Activated CD8-positive, alpha-beta T cell treated with anti-CD3 and anti-CD28 coated beads, Interleukin-2, amount 10 ng/mL, durations not matched to agents 7 days and 5 days (primary cell): ENCODE results near the gene PPP4C. TPM values are rescaled to one million over a fixed set of nuclear protein-coding genes. Genes with fewer than 3 reads are reported as not detected.

Experiments used
- ATAC-seq: fragments of 150-1000 bp; cut with Tn5 transposase; one replicate; pipeline ENCODE4 v1.10.0; 2021; ENCODE audit warnings: moderate library complexity
- CTCF ChIA-PET: fragments of 350-600 bp; sonication (Branson Sonifier 250); formaldehyde crosslinking; loops from one replicate; lab custom pipeline; 2021; ENCODE audit warnings: antibody characterized with exemption; lab: Charles Lee
- POLR2A ChIA-PET: fragments of 350-600 bp; sonication (Branson Sonifier 250); formaldehyde crosslinking; loops from one replicate; lab custom pipeline; 2021; ENCODE audit warnings: antibody characterized with exemption; lab: Charles Lee
- DNase-seq: peaks from one replicate; pipeline ENCODE4 v3.0.0-alpha.2; 2020
- H3K27ac Mint-ChIP-seq: one replicate; pipeline ENCODE4 v1.8.0; 2021; ENCODE audit warnings: mild to moderate bottlenecking, mixed read lengths
- H3K27me3 Mint-ChIP-seq: one replicate; pipeline ENCODE4 v1.8.0; 2021; ENCODE audit warnings: low read depth, mixed read lengths
- H3K36me3 Mint-ChIP-seq: one replicate; pipeline ENCODE4 v1.8.0; 2021; ENCODE audit warnings: low read depth, mixed read lengths
- H3K4me1 Mint-ChIP-seq: one replicate; pipeline ENCODE4 v1.8.0; 2021; ENCODE audit warnings: low read depth, mixed read lengths
- H3K4me3 Mint-ChIP-seq: one replicate; pipeline ENCODE4 v1.8.0; 2021; ENCODE audit warnings: mild to moderate bottlenecking, mixed read lengths
- H3K9me3 Mint-ChIP-seq: one replicate; pipeline ENCODE4 v1.8.0; 2022; ENCODE audit warnings: mixed read lengths; ENCODE audit not compliant: insufficient read depth
- total RNA-seq, 2 experiments: library from RNA; stranded (reverse); gene quantifications; one replicate each; pipeline ENCODE4 v1.2.3, GENCODE V29; 2021

Gene PPP4C
- 100 to 1,000 TPM; 157 TPM for total RNA-seq

DNA sequence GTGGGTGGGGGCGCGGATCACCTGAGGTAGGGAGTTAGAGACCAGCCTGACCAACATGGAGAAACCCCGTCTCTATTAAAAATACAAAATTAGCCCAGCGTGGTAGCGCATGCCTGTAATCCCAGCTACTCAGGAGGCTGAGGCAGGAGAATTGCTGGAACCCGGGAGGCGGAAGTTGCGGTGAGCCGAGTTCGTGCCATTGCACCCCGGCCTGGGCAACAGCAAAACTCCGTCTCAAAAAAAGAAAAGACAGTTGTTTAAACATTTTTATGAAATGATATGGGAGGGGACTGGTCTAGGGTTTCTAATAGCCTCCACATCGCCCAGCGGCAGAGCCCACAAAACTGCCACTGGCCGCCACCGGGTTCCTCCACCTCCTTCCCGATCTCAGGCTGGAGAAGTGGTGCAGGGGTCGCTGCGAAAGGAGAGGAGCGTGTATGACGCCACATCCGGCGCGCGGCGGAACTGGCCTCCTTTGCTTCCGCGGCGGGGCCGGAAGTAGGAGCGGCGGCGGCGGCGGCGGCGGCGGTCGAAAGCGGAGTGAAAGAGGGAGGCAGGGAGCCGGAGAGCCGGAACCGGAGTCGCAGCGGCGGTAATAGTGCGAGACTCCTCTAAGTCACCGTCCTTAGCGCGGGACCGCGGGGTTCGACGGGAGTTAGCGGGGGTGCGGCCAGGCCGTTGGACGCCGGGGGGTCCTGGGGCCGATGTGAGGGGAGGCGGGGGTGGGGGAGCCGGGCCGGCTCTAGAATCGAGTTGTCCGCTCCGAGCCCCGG, at the start of gene PPP4C:
TSS of gene PPP4C (plus strand) at position 492 of the 773 bp plus-strand sequence. CDS start 384 bp downstream, outside the sequence.
- Mint-ChIP-seq H3K36me3 (peaks cover 63% of the 10 kb centered on the region), H3K4me1 (peaks cover 42% of the 10 kb centered on the region), H3K9me3 (no peaks in the 10 kb centered on the region), H3K4me3 (peak within 1 kb of the TSS; percentile 93), H3K27ac (peak within 1 kb of the TSS; percentile 98), H3K27me3 (no peaks in the 10 kb centered on the region)
- peak; percentile 85 for ATAC-seq
- peak; percentile 95 for DNase-seq
- ChIA-PET CTCF (interaction anchor here (1.0 to 4.7 kb wide), 6 partner anchors 9 to 334 kb away, joined by 3 to 62 read pairs (median 6); partner anchors contain the start of genes ALDOA and TBX6), POLR2A (interaction anchor here (0.6 to 4.4 kb wide), 9 partner anchors 9 to 110 kb away, joined by 3 to 41 read pairs (median 5); partner anchors contain the start of genes ALDOA, CORO1A and TBX6)

DNA sequence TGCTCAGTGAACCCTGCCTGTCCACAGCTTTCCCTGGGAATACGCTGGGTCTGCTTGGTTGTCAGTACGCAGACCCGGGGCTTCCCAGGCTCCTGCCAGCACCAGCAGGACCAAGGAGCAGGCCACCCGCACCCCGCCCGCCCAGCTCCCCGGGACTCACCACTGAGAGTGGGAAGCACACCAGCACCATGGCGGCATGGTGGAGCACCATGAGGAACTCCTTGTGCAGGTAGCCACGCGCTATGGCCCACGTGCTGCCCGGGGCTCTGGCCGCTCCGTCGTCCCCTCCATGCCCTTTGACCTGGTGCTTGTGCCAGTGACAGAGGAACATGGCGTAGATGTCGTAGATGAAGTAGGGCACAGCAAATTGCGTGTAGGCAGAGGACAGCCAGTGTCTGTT, 49.3 kb upstream of the PPP4C start:
- CTCF ChIA-PET = no interaction called here
- Mint-ChIP-seq H3K4me1 (peaks cover 10% of the 10 kb centered on the region), H3K4me3 (no peak overlapping the region), H3K9me3 (no peaks in the 10 kb centered on the region), H3K27me3 (peaks cover 26% of the 10 kb centered on the region), H3K36me3 (no peaks in the 10 kb centered on the region), H3K27ac (no peak overlapping the region)
- ATAC-seq = no peak
- POLR2A ChIA-PET = no interaction called here
- DNase-seq = no peak

DNA sequence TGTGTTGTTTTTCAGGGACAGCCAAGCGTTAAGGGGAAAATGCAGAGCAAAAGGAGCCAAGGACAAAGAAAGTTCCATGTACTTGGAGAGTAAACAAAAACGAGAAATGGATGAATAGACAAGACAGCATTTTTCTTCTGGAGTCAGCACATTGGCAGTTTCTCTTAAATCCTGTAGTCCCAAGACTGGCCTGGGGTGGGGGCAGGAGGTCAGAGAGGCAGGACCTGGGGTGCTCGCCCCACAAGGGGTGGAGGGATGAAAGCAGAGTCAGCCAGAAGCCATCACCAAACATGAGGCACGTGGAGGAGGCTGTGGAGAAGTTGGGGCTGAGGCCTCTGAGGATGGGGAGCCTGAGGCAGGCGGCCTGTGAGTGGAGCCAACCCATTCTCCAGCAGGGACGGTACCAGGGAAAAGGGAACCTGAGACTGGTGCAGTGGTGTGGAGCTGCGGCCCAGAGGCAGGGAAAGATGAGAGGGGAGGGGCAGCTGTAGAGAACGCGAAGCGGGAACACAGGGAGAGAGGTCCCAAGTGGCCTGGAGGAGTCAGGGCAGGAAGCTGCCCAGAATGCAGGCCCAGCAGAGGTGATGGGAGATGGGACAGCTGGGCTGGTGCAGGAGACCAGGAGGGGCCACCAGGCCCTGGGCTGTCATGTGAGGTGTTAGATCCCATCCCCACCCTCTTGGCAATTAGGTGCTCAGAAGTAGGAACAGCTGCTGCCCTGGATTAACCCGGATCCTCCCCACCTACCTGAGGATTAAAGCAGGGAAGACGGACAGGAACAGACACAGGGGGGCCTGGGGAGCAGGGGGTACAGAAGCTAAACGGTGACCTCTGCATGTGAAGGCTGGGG, 48.0 kb upstream of the PPP4C start:
- H3K4me1 Mint-ChIP-seq = peaks cover 11% of the 10 kb centered on the region
- H3K27me3 Mint-ChIP-seq = peaks cover 35% of the 10 kb centered on the region
- ATAC-seq = no peak
- CTCF ChIA-PET = no interaction called here
- H3K36me3 Mint-ChIP-seq = no peaks in the 10 kb centered on the region
- H3K27ac Mint-ChIP-seq = no peak overlapping the region
- POLR2A ChIA-PET = interaction anchor here (1.0 kb wide), 1 partner anchor 179 kb away, joined by 3 read pairs; no protein-coding TSS in a partner anchor
- no peaks in the 10 kb centered on the region for H3K9me3 Mint-ChIP-seq
- DNase-seq = no peak
- no peak overlapping the region for H3K4me3 Mint-ChIP-seq

DNA sequence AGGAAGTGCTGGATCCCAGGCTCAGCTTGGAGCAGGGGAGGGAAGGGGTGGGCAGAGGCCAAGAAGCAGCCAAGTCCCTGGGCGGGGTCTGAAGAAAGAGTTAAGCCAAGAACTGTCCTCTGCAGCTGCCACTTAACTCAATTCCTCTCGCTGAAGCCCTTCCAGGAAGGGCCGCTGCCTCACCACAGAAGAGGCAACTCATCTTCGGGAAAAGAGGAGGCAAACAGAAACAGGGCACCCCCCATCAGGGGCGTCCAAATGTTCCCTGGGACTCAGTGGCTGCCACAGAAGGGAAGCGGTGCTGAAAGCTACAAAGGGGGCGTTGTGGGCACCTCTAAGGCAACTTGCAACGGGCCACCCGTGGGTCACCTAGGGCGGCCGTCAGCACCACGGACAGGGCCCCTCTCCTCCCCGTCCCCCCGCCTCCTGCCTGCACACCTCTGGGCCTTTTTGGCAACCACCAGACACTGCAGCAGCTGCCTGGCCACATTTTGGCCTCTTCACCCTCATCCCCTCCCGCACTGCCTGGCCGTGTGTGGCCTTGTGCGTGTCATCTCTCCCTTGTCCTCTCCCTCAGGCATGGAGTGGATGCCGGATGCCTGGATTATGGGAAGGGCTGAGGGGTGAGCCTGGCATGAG, 47.2 kb upstream of the PPP4C start:
- peak; percentile 59 for ATAC-seq
- H3K9me3 Mint-ChIP-seq = no peaks in the 10 kb centered on the region
- H3K27me3 Mint-ChIP-seq = peaks cover 35% of the 10 kb centered on the region
- H3K4me1 Mint-ChIP-seq = peaks cover 11% of the 10 kb centered on the region
- H3K4me3 Mint-ChIP-seq = no peak overlapping the region
- CTCF ChIA-PET = no interaction called here
- H3K36me3 Mint-ChIP-seq = no peaks in the 10 kb centered on the region
- peak; percentile 61 for DNase-seq
- H3K27ac Mint-ChIP-seq = no peak overlapping the region
- POLR2A ChIA-PET = interaction anchor here (1.0 kb wide), 1 partner anchor 180 kb away, joined by 3 read pairs; no protein-coding TSS in a partner anchor

DNA sequence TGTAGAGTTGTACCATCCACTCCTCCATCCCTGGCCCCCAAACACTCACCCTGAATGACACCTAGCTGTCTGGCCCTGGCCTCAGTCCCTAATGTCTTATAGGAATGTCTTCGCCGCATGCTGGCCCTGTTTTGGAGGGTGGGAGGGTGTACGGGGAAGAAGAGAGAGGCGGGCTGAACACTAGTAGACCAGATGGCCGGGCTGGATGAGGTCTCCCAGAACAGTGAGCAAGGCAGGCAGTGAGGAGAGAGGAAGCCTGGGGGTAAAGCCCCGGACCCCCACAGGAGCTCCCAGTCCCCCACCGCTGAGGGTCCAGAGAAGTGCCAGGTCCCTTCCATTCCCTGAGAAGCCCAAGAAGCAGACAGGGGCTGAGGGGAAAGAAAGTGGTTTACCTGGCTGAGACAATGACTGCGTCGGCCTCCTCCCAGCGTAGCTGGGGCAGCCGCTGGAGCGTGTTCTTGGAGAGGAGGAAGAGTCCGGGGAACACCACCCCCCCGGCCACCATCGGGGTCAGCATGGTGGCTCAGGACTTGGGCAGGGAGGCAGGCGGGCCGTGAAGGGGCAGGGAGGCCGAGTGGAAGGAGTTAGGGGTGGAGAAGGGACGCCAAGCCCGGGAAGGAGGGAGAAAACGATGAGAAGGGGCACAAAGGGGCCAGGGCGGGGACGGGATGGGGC, 45.6 kb upstream of the PPP4C start:
- Mint-ChIP-seq H3K4me3 (no peak overlapping the region), H3K36me3 (no peaks in the 10 kb centered on the region), H3K9me3 (no peaks in the 10 kb centered on the region), H3K27ac (no peak overlapping the region), H3K27me3 (peaks cover 39% of the 10 kb centered on the region), H3K4me1 (peaks cover 12% of the 10 kb centered on the region)
- DNase-seq (no peak), ATAC-seq (no peak)
- ChIA-PET CTCF (interaction anchor here (3.4 kb wide), 1 partner anchor 12 kb away, joined by 44 read pairs; no protein-coding TSS in a partner anchor), POLR2A (no interaction called here)

DNA sequence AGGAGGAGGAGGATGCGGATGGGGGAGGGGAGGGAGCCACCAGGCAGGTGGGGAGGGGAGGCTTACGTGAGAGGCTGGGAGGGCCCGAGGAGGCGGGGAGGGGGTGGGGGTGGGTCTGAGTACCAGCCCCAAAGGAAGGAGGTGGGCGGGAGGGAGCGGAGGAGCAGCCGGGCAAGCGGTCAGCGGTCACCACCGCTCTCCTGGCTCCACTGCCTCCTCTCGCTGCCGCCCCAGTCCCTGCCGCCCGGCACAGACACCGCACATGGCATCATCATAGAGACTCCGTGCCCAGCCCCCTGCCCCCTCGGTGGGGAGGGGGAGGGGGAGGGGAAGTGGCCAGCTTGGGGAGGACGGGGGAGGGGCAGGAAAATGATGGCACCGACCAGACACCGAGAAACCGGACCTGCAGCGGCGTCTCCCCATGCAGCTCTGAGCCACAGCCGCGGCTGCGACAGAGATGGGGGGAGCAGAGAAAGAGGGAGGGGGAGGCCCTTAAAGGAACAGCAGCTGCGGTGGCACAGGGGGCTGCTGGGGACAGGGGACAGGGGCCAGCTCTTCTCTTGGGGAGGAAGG, 44.9 kb upstream of the PPP4C start, which contains the start of gene TLCD3B:
TSS of gene TLCD3B (minus strand) at position 431 of the 573 bp plus-strand sequence. CDS start 744 bp downstream, outside the sequence.
- Mint-ChIP-seq H3K27me3 (peaks cover 42% of the 10 kb centered on the region), H3K9me3 (no peaks in the 10 kb centered on the region), H3K4me1 (peaks cover 15% of the 10 kb centered on the region), H3K4me3 (no peak within 1 kb of the TSS), H3K36me3 (no peaks in the 10 kb centered on the region), H3K27ac (no peak within 1 kb of the TSS)
- CTCF ChIA-PET = interaction anchor here (1.1 to 3.4 kb wide), 14 partner anchors 8 to 331 kb away, joined by 3 to 48 read pairs (median 6); partner anchors contain the start of genes ALDOA and C16orf92
- POLR2A ChIA-PET = no interaction called here
- DNase-seq = no peak
- no peak for ATAC-seq

DNA sequence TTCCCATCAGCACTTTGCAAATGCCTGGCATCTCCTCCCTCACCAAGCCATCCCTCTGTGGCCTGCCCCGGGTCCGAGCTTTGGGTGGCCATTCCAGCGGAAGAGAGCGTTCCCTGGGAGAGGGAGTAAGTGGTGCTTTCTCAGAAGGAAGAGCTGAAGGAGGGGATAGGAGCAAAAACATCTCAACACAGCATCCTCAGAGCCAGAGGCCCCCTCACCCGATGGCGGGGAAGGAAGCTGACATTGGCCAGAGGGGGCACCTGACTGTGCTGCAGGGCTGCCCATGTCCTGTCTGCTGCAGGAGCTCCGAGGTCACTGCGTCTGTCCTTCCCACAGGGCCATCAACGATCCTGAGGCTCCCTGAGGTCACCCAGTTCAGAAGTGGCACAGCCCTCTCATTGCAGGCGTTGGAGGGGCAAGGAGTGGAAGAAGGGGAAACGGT, 44.3 kb upstream of the PPP4C start:
- Mint-ChIP-seq H3K4me3 (no peak overlapping the region), H3K9me3 (no peaks in the 10 kb centered on the region), H3K36me3 (no peaks in the 10 kb centered on the region), H3K27me3 (peaks cover 44% of the 10 kb centered on the region), H3K4me1 (peaks cover 15% of the 10 kb centered on the region), H3K27ac (no peak overlapping the region)
- DNase-seq (no peak), ATAC-seq (no peak)
- ChIA-PET POLR2A (no interaction called here), CTCF (interaction anchor here (0.8 to 3.4 kb wide), 26 partner anchors 8 to 340 kb away, joined by 3 to 48 read pairs (median 5); partner anchors contain the start of genes ALDOA, C16orf92, HIRIP3 and KCTD13)

DNA sequence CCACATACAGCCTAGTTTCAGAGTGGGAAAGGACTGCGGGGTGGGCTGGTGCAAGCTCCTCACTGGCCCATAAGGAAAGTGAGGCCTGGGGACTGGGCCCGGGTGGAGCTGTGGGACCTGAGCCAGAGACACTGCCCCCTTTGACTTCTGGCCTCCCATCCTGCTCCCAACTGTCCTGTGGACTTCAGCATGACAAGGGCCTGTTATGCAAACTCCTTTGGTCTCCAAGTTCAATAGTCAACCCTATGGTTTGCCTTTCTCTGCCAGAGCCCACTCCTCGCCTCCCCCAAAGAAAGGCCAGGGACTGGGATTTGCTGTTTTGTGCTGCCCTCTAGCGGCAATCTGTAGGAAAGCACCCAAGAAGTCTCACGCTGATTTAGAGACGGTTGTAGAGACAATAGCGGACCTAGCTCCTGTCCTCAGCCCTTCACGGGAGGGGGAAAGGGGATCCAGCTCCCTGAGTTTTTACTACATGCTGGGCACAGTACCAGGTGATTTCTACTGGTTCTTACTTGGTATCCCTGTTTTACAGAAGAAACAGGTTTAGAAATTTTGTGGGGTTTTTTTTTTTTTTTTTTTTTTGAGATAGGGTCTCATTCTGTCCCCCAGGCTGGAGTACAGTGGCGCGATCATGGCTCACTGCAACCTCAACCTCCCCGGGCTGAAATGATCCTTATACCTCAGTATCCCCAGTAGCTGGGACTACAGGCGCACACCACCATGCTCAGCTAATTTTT, 43.5 kb upstream of the PPP4C start:
- DNase-seq (peak; percentile 81), ATAC-seq (peak; percentile 66)
- CTCF ChIA-PET = interaction anchor here (0.6 to 3.4 kb wide), 41 partner anchors 9 to 345 kb away, joined by 3 to 48 read pairs (median 4); partner anchors contain the start of genes ALDOA, C16orf92, HIRIP3 and KCTD13
- Mint-ChIP-seq H3K4me3 (no peak overlapping the region), H3K4me1 (peaks cover 15% of the 10 kb centered on the region), H3K9me3 (no peaks in the 10 kb centered on the region), H3K27ac (no peak overlapping the region), H3K36me3 (no peaks in the 10 kb centered on the region), H3K27me3 (peaks cover 44% of the 10 kb centered on the region)
- POLR2A ChIA-PET = no interaction called here

DNA sequence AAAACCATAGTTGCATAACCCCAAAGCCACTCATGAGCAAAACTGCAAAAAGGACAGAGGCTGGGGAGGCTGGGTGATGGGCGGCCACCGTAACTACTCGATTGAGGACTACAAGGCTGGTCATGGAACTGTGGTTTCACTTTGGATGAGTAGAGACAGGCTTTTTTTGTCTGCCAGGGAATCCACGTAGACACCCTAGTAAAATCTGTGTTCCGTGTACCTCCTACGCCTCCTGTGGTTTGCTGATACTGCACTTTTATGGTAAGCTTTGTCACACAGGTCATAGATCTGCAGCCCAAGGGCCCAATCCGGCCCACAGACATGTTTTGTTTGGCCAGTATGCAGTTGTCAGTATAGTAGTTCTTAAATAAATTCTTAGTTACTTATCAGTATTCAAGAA, 42.5 kb upstream of the PPP4C start:
- DNase-seq (no peak), ATAC-seq (no peak)
- ChIA-PET POLR2A (no interaction called here), CTCF (interaction anchor here (1.0 to 3.4 kb wide), 16 partner anchors 9 to 346 kb away, joined by 3 to 48 read pairs (median 5); partner anchors contain the start of genes KCTD13 and TAOK2)
- Mint-ChIP-seq H3K9me3 (no peaks in the 10 kb centered on the region), H3K4me3 (no peak overlapping the region), H3K27ac (no peak overlapping the region), H3K27me3 (peaks cover 34% of the 10 kb centered on the region), H3K36me3 (no peaks in the 10 kb centered on the region), H3K4me1 (peaks cover 15% of the 10 kb centered on the region)

DNA sequence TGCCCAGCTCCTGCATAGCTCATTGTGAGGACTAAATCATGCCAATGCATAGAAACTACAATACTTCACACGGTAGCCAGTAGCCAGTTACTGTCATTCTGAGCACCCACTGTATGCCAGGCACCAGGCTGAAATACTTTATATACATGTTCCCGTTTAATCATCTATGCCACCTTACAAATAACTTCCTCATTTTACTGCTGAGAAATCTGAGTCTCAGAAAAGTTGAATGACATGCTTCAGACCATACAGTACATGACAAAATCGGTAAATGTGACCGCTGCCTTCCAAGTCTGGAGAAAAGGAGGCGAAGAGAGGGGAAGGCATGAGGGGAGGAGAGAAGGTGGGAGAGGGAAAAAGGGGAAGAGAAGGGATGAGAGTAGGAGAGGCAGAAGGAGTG, 35.6 kb upstream of the PPP4C start:
- no peaks in the 10 kb centered on the region for H3K9me3 Mint-ChIP-seq
- H3K27ac Mint-ChIP-seq = no peak overlapping the region
- ChIA-PET CTCF (interaction anchor here (1.8 to 6.0 kb wide), 2 partner anchors 8 to 15 kb away, joined by 8 to 44 read pairs; partner anchors contain the start of gene TLCD3B), POLR2A (interaction anchor here (0.7 kb wide), 1 partner anchor 25 kb away, joined by 3 read pairs; the partner anchor contains the start of gene ALDOA)
- no peak overlapping the region for H3K4me3 Mint-ChIP-seq
- DNase-seq = no peak
- H3K36me3 Mint-ChIP-seq = no peaks in the 10 kb centered on the region
- H3K27me3 Mint-ChIP-seq = peaks cover 15% of the 10 kb centered on the region
- no peak for ATAC-seq
- H3K4me1 Mint-ChIP-seq = peaks cover 3% of the 10 kb centered on the region
